K562 (cell line): ENCODE results near the gene CDH5. TPM values are rescaled to one million over a fixed set of nuclear protein-coding genes. Genes with fewer than 3 reads are reported as not detected.

Source experiments
- ATAC-seq: fragments of 200-7000 bp; cut with Tn5 transposase; 3 replicates; pipeline ENCODE4 v1.9.1; 2020; ENCODE audit warnings: moderate library complexity
- BruUV-seq: library from RNA; stranded (reverse); fragments of 400-500 nt; replicated peaks from 2 replicates; lab custom pipeline; 2021; lab: Mats Ljungman, UMichigan
- CTCF ChIA-PET: fragments of 300-600 bp; formaldehyde crosslinking; extraction: SDS; loops from one replicate; lab custom pipeline; 2021; ENCODE audit warnings: low intra/inter-chr PET ratio; lab: Yijun Ruan, JAX
- POLR2A ChIA-PET: fragments of 300-600, 350-650 bp; sonication (Branson Sonifier 250); formaldehyde crosslinking; extraction: SDS; loops from one replicate; lab custom pipeline; 2021; ENCODE audit warnings: antibody characterized with exemption, inconsistent platforms; lab: Yijun Ruan, JAX
- DNase-seq, 4 experiments: peaks; one replicate each; pipeline versions ENCODE4 v3.0.0 to v3.0.0-alpha.2; 2011 to 2018; ENCODE audit warnings: low spot score in 3 of 4, mixed read lengths in 3 of 4; ENCODE audit errors: extremely low read depth in 1 of 4
- FAIRE-seq: peaks from 2 replicates; lab custom pipeline; 2011; peaks lifted over from hg19 to GRCh38; lab: Jason Lieb, UNC
- H2AFZ ChIP-seq: 2 replicates; pipeline ENCODE4 v1.6.0; 2011; ENCODE audit warnings: low read depth, low read length, control low read depth, inconsistent platforms
- H3K27ac ChIP-seq: fragments of 200-600 bp; 3 replicates; pipeline ENCODE4 v1.8.0; 2011; ENCODE audit warnings: low read depth, mild to moderate bottlenecking, control low read depth, inconsistent platforms, low read length, moderate library complexity, mixed read lengths; ENCODE audit errors: extremely low read depth
- H3K27me3 ChIP-seq, 2 experiments: fragments of 300-600 bp in 1 of 2; 2 replicates in 1 of 2; 3 replicates in 1 of 2; pipeline versions ENCODE4 v1.6.0 to v1.8.0; 2011; ENCODE audit warnings: inconsistent platforms in 2 of 2, low read length in 2 of 2, mild to moderate bottlenecking in 1 of 2, mixed read lengths in 1 of 2, moderate library complexity in 1 of 2; ENCODE audit not compliant: control insufficient read depth in 2 of 2, insufficient read depth in 2 of 2
- H3K36me3 ChIP-seq: fragments of 300-600 bp; 3 replicates; pipeline ENCODE4 v1.8.0; 2011; ENCODE audit warnings: mild to moderate bottlenecking, low read length, inconsistent platforms; ENCODE audit not compliant: control insufficient read depth, insufficient read depth
- H3K4me1 ChIP-seq, 2 experiments: fragments of 200-600 bp in 1 of 2; replicated peaks in 1 of 2; 2 replicates in 1 of 2; 3 replicates in 1 of 2; pipeline versions ENCODE4 v1.5.1 to v1.8.0; 2011; ENCODE audit warnings: inconsistent platforms in 2 of 2, low read length in 2 of 2, mild to moderate bottlenecking in 1 of 2, mixed read lengths in 1 of 2, moderate library complexity in 1 of 2; ENCODE audit not compliant: control insufficient read depth in 2 of 2, insufficient read depth in 2 of 2
- H3K4me2 ChIP-seq: 2 replicates; pipeline ENCODE4 v1.6.1; 2011; ENCODE audit warnings: low read length, control low read depth, inconsistent platforms, mixed read lengths; ENCODE audit not compliant: insufficient read depth
- H3K4me3 ChIP-seq: fragments of 200-600 bp; sonication (generic), shearing (Covaris generic); 2 replicates; pipeline ENCODE4 v1.5.1; 2016; ENCODE audit warnings: control low read depth, inconsistent platforms
- H3K79me2 ChIP-seq: fragments of 200-600 bp; 3 replicates; pipeline ENCODE4 v1.8.0; 2011; ENCODE audit warnings: low read length, inconsistent platforms; ENCODE audit not compliant: control insufficient read depth, insufficient read depth
- H3K9ac ChIP-seq, 2 experiments: 2 replicates each; pipeline versions ENCODE4 v1.6.0 to v1.6.1; 2011; ENCODE audit warnings: low read depth in 2 of 2, low read length in 2 of 2, control low read depth in 1 of 2, inconsistent platforms in 1 of 2, mild to moderate bottlenecking in 1 of 2, mixed read lengths in 1 of 2; ENCODE audit not compliant: insufficient read depth in 1 of 2
- H3K9me1 ChIP-seq: one replicate; pipeline ENCODE4 v1.6.0; 2011; ENCODE audit warnings: inconsistent platforms, mild to moderate bottlenecking, low read length, moderate library complexity; ENCODE audit not compliant: control insufficient read depth, insufficient read depth
- H3K9me3 ChIP-seq: replicated peaks from 2 replicates; pipeline ENCODE4 v1.5.1; 2011; ENCODE audit warnings: low read depth, low read length, inconsistent platforms; ENCODE audit not compliant: control insufficient read depth, insufficient read depth
- H4K20me1 ChIP-seq: replicated peaks from 2 replicates; pipeline ENCODE4 v1.6.1; 2011; ENCODE audit warnings: low read length, inconsistent platforms, mixed read lengths; ENCODE audit not compliant: control insufficient read depth, insufficient read depth
- C11orf30 ChIP-seq: fragments of 450-650 bp; IDR thresholded peaks from 2 replicates; pipeline ENCODE4 v1.6.1; 2016; ENCODE audit warnings: low read depth, mild to moderate bottlenecking
- ERF ChIP-seq: fragments of 450-650 bp; formaldehyde crosslinking; IDR thresholded peaks from 2 replicates; pipeline ENCODE4 v1.4.0; 2020; ENCODE audit warnings: mild to moderate bottlenecking, mixed read lengths
- FOS ChIP-seq: IDR thresholded peaks from 3 replicates; pipeline ENCODE4 v1.6.1; 2011; ENCODE audit not compliant: insufficient read length; ENCODE audit errors: extremely low read depth
- KAT7 ChIP-seq: sonication (generic); formaldehyde crosslinking; IDR thresholded peaks from 2 replicates; pipeline ENCODE4 v1.8.0; 2022; ENCODE audit warnings: missing genetic modification reagents, mild to moderate bottlenecking, borderline replicate concordance
- MEIS2 ChIP-seq: fragments of 450-650 bp; IDR thresholded peaks from 2 replicates; pipeline ENCODE4 v1.6.1; 2014; ENCODE audit warnings: mild to moderate bottlenecking; ENCODE audit not compliant: partially characterized antibody
- NRF1 ChIP-seq, 2 experiments: fragments of 450-650 bp; IDR thresholded peaks in 1 of 2; conservative IDR thresholded peaks in 1 of 2; 2 replicates each; pipeline ENCODE4 v1.6.1; 2014; ENCODE audit warnings: mild to moderate bottlenecking in 2 of 2
- POLR3A ChIP-seq: IDR thresholded peaks from 2 replicates; pipeline ENCODE4 v1.6.1; 2011; ENCODE audit warnings: borderline replicate concordance, mild to moderate bottlenecking, moderate library complexity; ENCODE audit not compliant: insufficient read length, insufficient read depth; ENCODE audit errors: extremely low read depth
- RFX7 ChIP-seq: fragments of 250-450 bp; sonication (Bioruptor Pico); IDR thresholded peaks from 2 replicates; pipeline ENCODE4 v1.5.1; 2021; ENCODE audit warnings: mild to moderate bottlenecking
- ZKSCAN1 ChIP-seq: fragments of 150-350 bp; IDR thresholded peaks from 2 replicates; pipeline ENCODE4 v1.6.1; 2016; ENCODE audit warnings: low read depth, low read length
- ZNF140 ChIP-seq: fragments of 250-450 bp; sonication (Bioruptor Pico); IDR thresholded peaks from 2 replicates; pipeline ENCODE4 v1.8.0; 2021; ENCODE audit warnings: moderate library complexity, mild to moderate bottlenecking, inconsistent platforms
- WGBS: fragments of 100-300 bp; shearing (Covaris generic); methylation state at CpG from one replicate; pipeline ENCODE4 v1.1.6; 2016; ENCODE audit warnings: low coverage, mixed read lengths; ENCODE audit not compliant: insufficient coverage; ENCODE audit errors: missing lambda C conversion rate; 5-methylcytosine and 5-hydroxymethylcytosine counted together
- in situ Hi-C: fragments of 300-500 bp; cut with MboI; formaldehyde crosslinking; loops from 4 replicates; pipeline ENCODE4 v1.15.0; 2018; ENCODE audit warnings: inconsistent platforms, mixed read lengths
- intact Hi-C: fragments of 100-400 bp; cut with micrococcal nuclease; formaldehyde crosslinking; loops from 2 replicates; pipeline ENCODE4 v1.14.2; 2022
- polyA plus RNA-seq, 8 experiments: library from polyadenylated mRNA; depleted of rRNA in 4 of 8; stranded (reverse) in 5 of 8; unstranded in 3 of 8; fragments of >200 nt; fragmentation: Nextera tagmentation in 2 of 8; fragmentation: Illumina TruSeq in 1 of 8; extraction: Ambion mirVana in 2 of 8; extraction: Trizol in 1 of 8; gene quantifications; 2 replicates each; pipeline versions ENCODE4 v1.2.1 to v1.2.3, GENCODE V29; 2011 to 2014; ENCODE audit warnings: inconsistent platforms in 1 of 8, missing spikeins in 1 of 8
- total RNA-seq, 7 experiments: library from RNA; depleted of rRNA in 6 of 7; stranded (reverse); fragments of >200 nt in 6 of 7; fragmentation: Illumina TruSeq in 2 of 7; extraction: Trizol in 2 of 7; gene quantifications; 2 replicates each; pipeline versions ENCODE4 v1.2.1 to v1.2.3, GENCODE V29; 2011 to 2021; ENCODE audit warnings: low replicate concordance in 1 of 7
- TF ChIP-seq, protein P1 (sequence below): fragments of 450-650 bp; IDR thresholded peaks from 2 replicates; pipeline ENCODE4 v1.6.1; 2017; ENCODE audit warnings: antibody characterized with exemption, mild to moderate bottlenecking
- TF ChIP-seq, protein P2 (sequence below): fragments of 250-450 bp; sonication (Bioruptor Pico); IDR thresholded peaks from 2 replicates; pipeline ENCODE4 v1.8.0; 2022; ENCODE audit warnings: moderate library complexity, mild to moderate bottlenecking, inconsistent platforms
- TF ChIP-seq, protein P3 (sequence below): fragments of 450-650 bp; formaldehyde crosslinking; conservative IDR thresholded peaks from 2 replicates; pipeline ENCODE4 v1.4.0; 2022; ENCODE audit warnings: mild to moderate bottlenecking, missing genetic modification characterization
- TF ChIP-seq, protein P4 (sequence below): fragments of 250-450 bp; sonication (Bioruptor Pico); IDR thresholded peaks from 2 replicates; pipeline ENCODE4 v1.5.0; 2022; ENCODE audit warnings: mild to moderate bottlenecking

CDH5 gene
- total and polyA plus RNA-seq, 9 of the 15 experiments (the other 6 are each of a cell fraction or from before 2014, with no cell fraction given) = not detected

DNA sequence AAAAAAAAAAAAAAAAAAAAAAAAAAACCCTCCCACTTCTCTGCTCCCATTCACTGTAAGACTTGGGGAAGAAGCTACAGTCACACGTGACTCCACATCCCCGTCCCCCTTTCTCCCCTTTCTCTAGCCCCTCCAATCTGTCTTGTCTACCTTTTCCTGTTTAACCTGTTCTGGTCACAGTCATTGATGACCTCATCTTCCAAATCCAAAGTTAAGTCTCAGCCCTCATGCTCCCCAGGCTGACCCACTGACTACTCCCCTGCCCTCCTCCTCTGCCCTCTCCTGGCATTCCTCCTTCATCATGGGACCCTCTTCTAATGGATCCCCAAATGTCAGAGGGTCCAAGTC is 1.6 kb upstream of the CDH5 start:
- Histone ChIP-seq H3K4me3 (no peak overlapping the region), H3K9me1 (no peaks in the 10 kb centered on the region), H3K4me2 (no peak overlapping the region), H3K79me2 (no peaks in the 10 kb centered on the region), H3K4me1 (peaks cover 0 to 4% of the 10 kb centered on the region in 2 experiments; a peak in 1 of 5 replicates), H3K27me3 (peaks cover 11 to 42% of the 10 kb centered on the region in 2 experiments; a peak in 4 of 5 replicates), H4K20me1 (peaks cover 4% of the 10 kb centered on the region; the same call in 1 of the 2 replicates), H2AFZ (no peak overlapping the region), H3K27ac (no peak overlapping the region), H3K9ac (no peak overlapping the region), H3K9me3 (no peaks in the 10 kb centered on the region), H3K36me3 (no peaks in the 10 kb centered on the region)
- BruUV-seq = no TSS peak
- DNase-seq (no peak), FAIRE-seq (no peak), ATAC-seq (no peak)
- CTCF ChIA-PET = no interaction called here
- intact Hi-C loops (no loop called here), in situ Hi-C loops (no loop called here)
- POLR2A ChIA-PET = interaction anchor here (0.9 to 1.6 kb wide), 2 partner anchors 9 kb away, joined by 3 to 7 read pairs; no protein-coding TSS in a partner anchor
- WGBS = 7% methylated on average over 2 of the region's 2 CpGs
- TF ChIP-seq FOS (no peak), POLR3A (no peak), RFX7 (CRISPR knock-in tag) (no peak), KAT7 (no peak), MEIS2 (no peak), NRF1 (conservative IDR thresholded peaks at IDR 0.05 in 1 of 2, IDR thresholded peaks at IDR 0.05 in 1 of 2) (no peak), C11orf30 (no peak), ERF (no peak), ZNF140 (CRISPR knock-in tag) (no peak), ZKSCAN1 (no peak)
- TF ChIP-seq, protein P1, sequence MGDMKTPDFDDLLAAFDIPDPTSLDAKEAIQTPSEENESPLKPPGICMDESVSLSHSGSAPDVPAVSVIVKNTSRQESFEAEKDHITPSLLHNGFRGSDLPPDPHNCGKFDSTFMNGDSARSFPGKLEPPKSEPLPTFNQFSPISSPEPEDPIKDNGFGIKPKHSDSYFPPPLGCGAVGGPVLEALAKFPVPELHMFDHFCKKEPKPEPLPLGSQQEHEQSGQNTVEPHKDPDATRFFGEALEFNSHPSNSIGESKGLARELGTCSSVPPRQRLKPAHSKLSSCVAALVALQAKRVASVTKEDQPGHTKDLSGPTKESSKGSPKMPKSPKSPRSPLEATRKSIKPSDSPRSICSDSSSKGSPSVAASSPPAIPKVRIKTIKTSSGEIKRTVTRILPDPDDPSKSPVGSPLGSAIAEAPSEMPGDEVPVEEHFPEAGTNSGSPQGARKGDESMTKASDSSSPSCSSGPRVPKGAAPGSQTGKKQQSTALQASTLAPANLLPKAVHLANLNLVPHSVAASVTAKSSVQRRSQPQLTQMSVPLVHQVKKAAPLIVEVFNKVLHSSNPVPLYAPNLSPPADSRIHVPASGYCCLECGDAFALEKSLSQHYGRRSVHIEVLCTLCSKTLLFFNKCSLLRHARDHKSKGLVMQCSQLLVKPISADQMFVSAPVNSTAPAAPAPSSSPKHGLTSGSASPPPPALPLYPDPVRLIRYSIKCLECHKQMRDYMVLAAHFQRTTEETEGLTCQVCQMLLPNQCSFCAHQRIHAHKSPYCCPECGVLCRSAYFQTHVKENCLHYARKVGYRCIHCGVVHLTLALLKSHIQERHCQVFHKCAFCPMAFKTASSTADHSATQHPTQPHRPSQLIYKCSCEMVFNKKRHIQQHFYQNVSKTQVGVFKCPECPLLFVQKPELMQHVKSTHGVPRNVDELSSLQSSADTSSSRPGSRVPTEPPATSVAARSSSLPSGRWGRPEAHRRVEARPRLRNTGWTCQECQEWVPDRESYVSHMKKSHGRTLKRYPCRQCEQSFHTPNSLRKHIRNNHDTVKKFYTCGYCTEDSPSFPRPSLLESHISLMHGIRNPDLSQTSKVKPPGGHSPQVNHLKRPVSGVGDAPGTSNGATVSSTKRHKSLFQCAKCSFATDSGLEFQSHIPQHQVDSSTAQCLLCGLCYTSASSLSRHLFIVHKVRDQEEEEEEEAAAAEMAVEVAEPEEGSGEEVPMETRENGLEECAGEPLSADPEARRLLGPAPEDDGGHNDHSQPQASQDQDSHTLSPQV = no peak
- TF ChIP-seq, protein P2, sequence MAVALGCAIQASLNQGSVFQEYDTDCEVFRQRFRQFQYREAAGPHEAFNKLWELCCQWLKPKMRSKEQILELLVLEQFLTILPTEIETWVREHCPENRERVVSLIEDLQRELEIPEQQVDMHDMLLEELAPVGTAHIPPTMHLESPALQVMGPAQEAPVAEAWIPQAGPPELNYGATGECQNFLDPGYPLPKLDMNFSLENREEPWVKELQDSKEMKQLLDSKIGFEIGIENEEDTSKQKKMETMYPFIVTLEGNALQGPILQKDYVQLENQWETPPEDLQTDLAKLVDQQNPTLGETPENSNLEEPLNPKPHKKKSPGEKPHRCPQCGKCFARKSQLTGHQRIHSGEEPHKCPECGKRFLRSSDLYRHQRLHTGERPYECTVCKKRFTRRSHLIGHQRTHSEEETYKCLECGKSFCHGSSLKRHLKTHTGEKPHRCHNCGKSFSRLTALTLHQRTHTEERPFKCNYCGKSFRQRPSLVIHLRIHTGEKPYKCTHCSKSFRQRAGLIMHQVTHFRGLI (CRISPR knock-in tag) = no peak
- TF ChIP-seq, protein P3, sequence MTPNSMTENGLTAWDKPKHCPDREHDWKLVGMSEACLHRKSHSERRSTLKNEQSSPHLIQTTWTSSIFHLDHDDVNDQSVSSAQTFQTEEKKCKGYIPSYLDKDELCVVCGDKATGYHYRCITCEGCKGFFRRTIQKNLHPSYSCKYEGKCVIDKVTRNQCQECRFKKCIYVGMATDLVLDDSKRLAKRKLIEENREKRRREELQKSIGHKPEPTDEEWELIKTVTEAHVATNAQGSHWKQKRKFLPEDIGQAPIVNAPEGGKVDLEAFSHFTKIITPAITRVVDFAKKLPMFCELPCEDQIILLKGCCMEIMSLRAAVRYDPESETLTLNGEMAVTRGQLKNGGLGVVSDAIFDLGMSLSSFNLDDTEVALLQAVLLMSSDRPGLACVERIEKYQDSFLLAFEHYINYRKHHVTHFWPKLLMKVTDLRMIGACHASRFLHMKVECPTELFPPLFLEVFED = no peak
- TF ChIP-seq, protein P4, sequence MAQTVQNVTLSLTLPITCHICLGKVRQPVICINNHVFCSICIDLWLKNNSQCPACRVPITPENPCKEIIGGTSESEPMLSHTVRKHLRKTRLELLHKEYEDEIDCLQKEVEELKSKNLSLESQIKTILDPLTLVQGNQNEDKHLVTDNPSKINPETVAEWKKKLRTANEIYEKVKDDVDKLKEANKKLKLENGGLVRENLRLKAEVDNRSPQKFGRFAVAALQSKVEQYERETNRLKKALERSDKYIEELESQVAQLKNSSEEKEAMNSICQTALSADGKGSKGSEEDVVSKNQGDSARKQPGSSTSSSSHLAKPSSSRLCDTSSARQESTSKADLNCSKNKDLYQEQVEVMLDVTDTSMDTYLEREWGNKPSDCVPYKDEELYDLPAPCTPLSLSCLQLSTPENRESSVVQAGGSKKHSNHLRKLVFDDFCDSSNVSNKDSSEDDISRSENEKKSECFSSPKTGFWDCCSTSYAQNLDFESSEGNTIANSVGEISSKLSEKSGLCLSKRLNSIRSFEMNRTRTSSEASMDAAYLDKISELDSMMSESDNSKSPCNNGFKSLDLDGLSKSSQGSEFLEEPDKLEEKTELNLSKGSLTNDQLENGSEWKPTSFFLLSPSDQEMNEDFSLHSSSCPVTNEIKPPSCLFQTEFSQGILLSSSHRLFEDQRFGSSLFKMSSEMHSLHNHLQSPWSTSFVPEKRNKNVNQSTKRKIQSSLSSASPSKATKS = no peak
